Neural progenitor cell (in vitro differentiated cells): ENCODE results near the gene ADGRV1. TPM values are rescaled to one million over a fixed set of nuclear protein-coding genes. Genes with fewer than 3 reads are reported as not detected.

Experiments
- DNase-seq: peaks from one replicate; pipeline ENCODE4 v3.0.0-alpha.2; 2016; ENCODE audit warnings: low spot score
- H2AFZ ChIP-seq: fragments of 200-600 bp; sonication (generic); replicated peaks from 2 replicates; pipeline ENCODE4 v1.6.1; 2016; ENCODE audit warnings: antibody characterized with exemption
- H3F3A ChIP-seq: fragments of 200-600 bp; sonication (generic); 2 replicates; pipeline ENCODE4 v1.6.1; 2016; ENCODE audit warnings: antibody characterized with exemption, low read depth
- H3K27ac ChIP-seq: fragments of 200-600 bp; sonication (generic); 2 replicates; pipeline ENCODE4 v1.5.1; 2016; ENCODE audit warnings: mild to moderate bottlenecking
- H3K27me3 ChIP-seq: fragments of 200-600 bp; sonication (generic); 2 replicates; pipeline ENCODE4 v1.6.1; 2016; ENCODE audit warnings: mild to moderate bottlenecking, moderate library complexity
- H3K36me3 ChIP-seq: fragments of 200-600 bp; sonication (generic); 2 replicates; pipeline ENCODE4 v1.5.1; 2016
- H3K4me1 ChIP-seq: fragments of 200-600 bp; sonication (generic); 2 replicates; pipeline ENCODE4 v1.6.1; 2016; ENCODE audit warnings: mixed run types
- H3K4me2 ChIP-seq: fragments of 200-600 bp; sonication (generic); 2 replicates; pipeline ENCODE4 v1.6.1; 2016
- H3K4me3 ChIP-seq: fragments of 200-600 bp; sonication (generic); 2 replicates; pipeline ENCODE4 v1.5.1; 2016
- H3K79me2 ChIP-seq: fragments of 200-600 bp; sonication (generic); 2 replicates; pipeline ENCODE4 v1.6.1; 2016; ENCODE audit warnings: low read depth
- H3K9ac ChIP-seq: fragments of 200-600 bp; sonication (generic); 2 replicates; pipeline ENCODE4 v1.6.1; 2016
- H3K9me3 ChIP-seq: fragments of 200-600 bp; sonication (generic); 2 replicates; pipeline ENCODE4 v1.5.1; 2016; ENCODE audit warnings: low read depth
- H4K20me1 ChIP-seq: fragments of 200-600 bp; sonication (generic); 2 replicates; pipeline ENCODE4 v1.6.1; 2016; ENCODE audit warnings: low read depth
- H3K27ac Mint-ChIP-seq: 3 replicates; pipeline ENCODE4 v1.8.0; 2021; ENCODE audit warnings: mixed read lengths
- H3K27me3 Mint-ChIP-seq: 2 replicates; pipeline ENCODE4 v1.8.0; 2022; ENCODE audit warnings: low read depth, mild to moderate bottlenecking, inconsistent platforms, moderate library complexity, mixed read lengths; ENCODE audit not compliant: insufficient read depth
- H3K36me3 Mint-ChIP-seq: 3 replicates; pipeline ENCODE4 v1.8.0; 2021; ENCODE audit warnings: mixed read lengths
- H3K4me1 Mint-ChIP-seq: 3 replicates; pipeline ENCODE4 v1.8.0; 2021; ENCODE audit warnings: mixed read lengths
- H3K4me3 Mint-ChIP-seq: 3 replicates; pipeline ENCODE4 v1.8.0; 2021; ENCODE audit warnings: mild to moderate bottlenecking, moderate library complexity, mixed read lengths
- H3K9me3 Mint-ChIP-seq: 3 replicates; pipeline ENCODE4 v1.8.0; 2020; ENCODE audit warnings: mixed read lengths
- EZH2 ChIP-seq: fragments of 200-600 bp; sonication (generic); IDR thresholded peaks from 2 replicates; pipeline ENCODE4 v1.6.1; 2017; ENCODE audit warnings: antibody characterized with exemption, mild to moderate bottlenecking, moderate library complexity
- EZH2phosphoT487 ChIP-seq: fragments of 200-600 bp; sonication (generic); IDR thresholded peaks from 2 replicates; pipeline ENCODE4 v1.6.1; 2017; ENCODE audit warnings: antibody characterized with exemption
- total RNA-seq: library from RNA; depleted of rRNA; stranded (reverse); fragments of >200 nt; gene quantifications from 2 replicates; pipeline ENCODE4 v1.2.3, GENCODE V29; 2015; ENCODE audit warnings: low replicate concordance
- TF ChIP-seq, protein P1 (sequence below): fragments of 200-600 bp; sonication (generic); IDR thresholded peaks from 2 replicates; pipeline ENCODE4 v1.5.1; 2017; ENCODE audit warnings: antibody characterized with exemption, mild to moderate bottlenecking

ADGRV1 gene
- total RNA-seq, 1 donor from 2014 or later: 151 TPM

DNA sequence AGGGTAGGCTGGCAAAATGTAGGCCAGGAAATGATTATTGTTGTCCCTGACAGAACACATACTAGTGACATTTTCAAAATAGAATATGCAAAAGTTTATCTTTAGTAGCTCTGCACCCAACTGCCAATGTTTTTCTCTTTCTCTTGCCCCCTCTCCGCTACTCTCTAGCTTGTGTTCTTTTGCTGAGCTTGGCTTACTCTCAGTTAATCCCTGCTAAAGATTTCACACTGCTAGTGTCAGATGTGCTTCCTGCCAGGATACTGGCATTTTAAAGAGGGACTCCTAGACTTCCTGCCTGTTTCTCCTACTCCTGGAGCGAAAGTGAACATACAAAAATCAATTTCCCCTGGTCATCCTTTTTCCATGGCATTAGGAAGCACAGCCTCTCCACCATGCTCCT, 564.1 kb downstream of the ADGRV1 start:
- Mint-ChIP-seq H3K27me3 (no peaks in the 10 kb centered on the region), H3K27ac (no peak overlapping the region)
- H3K4me2 ChIP-seq: peak overlapping the region; percentile 61

DNA sequence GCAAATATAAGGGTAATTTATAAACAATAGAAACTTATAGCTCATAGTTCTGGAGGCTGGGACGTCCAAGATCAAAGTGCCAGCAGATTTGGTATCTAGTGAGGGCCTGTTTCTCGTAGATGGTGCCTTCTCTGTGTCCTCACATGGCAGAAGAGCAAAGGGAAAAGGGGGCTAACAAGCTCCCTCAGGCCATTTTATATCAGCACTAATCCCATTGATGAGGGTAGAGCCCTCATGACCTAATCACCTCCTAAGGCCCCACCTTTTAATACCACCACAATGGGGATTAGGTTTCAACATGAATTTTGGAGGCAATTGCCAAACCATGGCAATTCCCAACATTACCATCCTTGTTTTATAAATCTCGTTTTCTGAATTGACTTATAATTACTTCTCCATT, 564.7 kb downstream of the ADGRV1 start:
- Histone ChIP-seq H3K4me3 (peak overlapping the region; percentile 16), H3K4me2 (peak overlapping the region; percentile 61), H3K36me3 (no peaks in the 10 kb centered on the region), H3K27ac (peak overlapping the region; percentile 17), H3K27me3 (no peaks in the 10 kb centered on the region), H3K9ac (no peak overlapping the region), H3F3A (peaks cover 24% of the 10 kb centered on the region), H4K20me1 (peaks cover 15% of the 10 kb centered on the region), H3K79me2 (no peaks in the 10 kb centered on the region), H2AFZ (no peak overlapping the region), H3K4me1 (peaks cover 53% of the 10 kb centered on the region), H3K9me3 (no peaks in the 10 kb centered on the region)
- peak; percentile 67 for DNase-seq
- peaks cover 62% of the 10 kb centered on the region for H3K4me1 Mint-ChIP-seq
- no peak overlapping the region for H3K4me3 Mint-ChIP-seq
- H3K27ac Mint-ChIP-seq: no peak overlapping the region
- H3K36me3 Mint-ChIP-seq: peaks cover 10% of the 10 kb centered on the region
- no peaks in the 10 kb centered on the region for H3K27me3 Mint-ChIP-seq
- TF ChIP-seq EZH2 (no peak), EZH2phosphoT487 (no peak)
- TF ChIP-seq, protein P1, sequence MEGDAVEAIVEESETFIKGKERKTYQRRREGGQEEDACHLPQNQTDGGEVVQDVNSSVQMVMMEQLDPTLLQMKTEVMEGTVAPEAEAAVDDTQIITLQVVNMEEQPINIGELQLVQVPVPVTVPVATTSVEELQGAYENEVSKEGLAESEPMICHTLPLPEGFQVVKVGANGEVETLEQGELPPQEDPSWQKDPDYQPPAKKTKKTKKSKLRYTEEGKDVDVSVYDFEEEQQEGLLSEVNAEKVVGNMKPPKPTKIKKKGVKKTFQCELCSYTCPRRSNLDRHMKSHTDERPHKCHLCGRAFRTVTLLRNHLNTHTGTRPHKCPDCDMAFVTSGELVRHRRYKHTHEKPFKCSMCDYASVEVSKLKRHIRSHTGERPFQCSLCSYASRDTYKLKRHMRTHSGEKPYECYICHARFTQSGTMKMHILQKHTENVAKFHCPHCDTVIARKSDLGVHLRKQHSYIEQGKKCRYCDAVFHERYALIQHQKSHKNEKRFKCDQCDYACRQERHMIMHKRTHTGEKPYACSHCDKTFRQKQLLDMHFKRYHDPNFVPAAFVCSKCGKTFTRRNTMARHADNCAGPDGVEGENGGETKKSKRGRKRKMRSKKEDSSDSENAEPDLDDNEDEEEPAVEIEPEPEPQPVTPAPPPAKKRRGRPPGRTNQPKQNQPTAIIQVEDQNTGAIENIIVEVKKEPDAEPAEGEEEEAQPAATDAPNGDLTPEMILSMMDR: no peak
- no peaks in the 10 kb centered on the region for H3K9me3 Mint-ChIP-seq

More for the DNA sequence above, 564.1 kb downstream of the ADGRV1 start:
- Histone ChIP-seq H3K27me3 (no peaks in the 10 kb centered on the region), H3K4me1 (peaks cover 58% of the 10 kb centered on the region), H3K27ac (no peak overlapping the region), H4K20me1 (peaks cover 15% of the 10 kb centered on the region), H3K4me3 (peak overlapping the region; percentile 16), H2AFZ (no peak overlapping the region), H3K36me3 (no peaks in the 10 kb centered on the region), H3K9ac (no peak overlapping the region), H3K9me3 (no peaks in the 10 kb centered on the region), H3F3A (peaks cover 24% of the 10 kb centered on the region), H3K79me2 (no peaks in the 10 kb centered on the region)
- peak; percentile 56 for DNase-seq
- Mint-ChIP-seq H3K4me3 (peak overlapping the region; percentile 9), H3K9me3 (no peaks in the 10 kb centered on the region), H3K4me1 (peaks cover 63% of the 10 kb centered on the region), H3K36me3 (peaks cover 11% of the 10 kb centered on the region)
- TF ChIP-seq EZH2 (no peak), EZH2phosphoT487 (no peak)
- TF ChIP-seq, protein P1: no peak

DNA sequence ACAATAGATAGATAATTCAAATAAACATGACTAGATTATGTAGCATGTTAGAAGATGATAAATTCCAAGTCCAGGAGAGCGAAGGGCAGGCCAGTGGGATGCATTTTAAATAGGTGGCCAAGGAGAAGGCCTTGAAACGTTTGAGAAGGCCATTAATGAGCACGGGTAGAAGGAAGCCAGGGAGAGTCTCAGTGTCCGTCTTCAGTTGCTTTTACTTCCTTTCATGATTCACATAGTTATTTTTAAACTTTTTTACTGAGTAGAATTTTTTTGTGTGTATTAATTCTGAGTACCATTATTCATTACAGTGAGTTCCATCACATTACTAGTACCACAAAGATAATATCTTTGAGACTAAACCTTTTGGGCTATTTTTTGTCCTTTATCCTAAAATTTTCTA, 565.3 kb downstream of the ADGRV1 start:
- H3K27me3 Mint-ChIP-seq: no peaks in the 10 kb centered on the region

More for the DNA sequence above, 565.3 kb downstream of the ADGRV1 start:
- Histone ChIP-seq H4K20me1 (peaks cover 14% of the 10 kb centered on the region), H3K4me1 (peaks cover 46% of the 10 kb centered on the region), H3K9ac (no peak overlapping the region), H3K4me3 (no peak overlapping the region), H3K27me3 (no peaks in the 10 kb centered on the region), H3F3A (peaks cover 21% of the 10 kb centered on the region), H3K4me2 (peak overlapping the region; percentile 61), H3K36me3 (no peaks in the 10 kb centered on the region), H3K79me2 (no peaks in the 10 kb centered on the region), H3K9me3 (no peaks in the 10 kb centered on the region), H2AFZ (no peak overlapping the region), H3K27ac (no peak overlapping the region)
- Mint-ChIP-seq H3K36me3 (peaks cover 10% of the 10 kb centered on the region), H3K27ac (no peak overlapping the region), H3K4me3 (no peak overlapping the region), H3K4me1 (peaks cover 60% of the 10 kb centered on the region), H3K9me3 (no peaks in the 10 kb centered on the region)
- no peak for DNase-seq
- no peak for TF ChIP-seq EZH2phosphoT487
- TF ChIP-seq, protein P1: no peak
- no peak for TF ChIP-seq EZH2
